GM18867 (cell line): ENCODE results near the gene PVALEF.

Experiments used
- ATAC-seq: cut with Tn5 transposase; IDR thresholded peaks from one replicate; pipeline ENCODE4 v1.9.1; 2021; ENCODE audit warnings: mild to moderate bottlenecking, moderate library complexity; ENCODE audit not compliant: unreplicated experiment

PVALEF gene

GRCh38 chr17:81165246-81166032 lies at the start of gene PVALEF:
Gene PVALEF (plus strand): TSS chr17:81165507. CDS start chr17:81181227, 15,720 bp downstream.
- no peak for ATAC-seq

GRCh38 chr17:81115749-81116464 lies 49.4 kb upstream of the PVALEF start:
- ATAC-seq = no peak

- no peak for ATAC-seq
These were observed 48.6 kb upstream of the PVALEF start for GRCh38 chr17:81116704-81117103.

GRCh38 chr17:81117672-81118198 lies 47.6 kb upstream of the PVALEF start:
- no peak for ATAC-seq

- ATAC-seq = no peak
These were observed 46.7 kb upstream of the PVALEF start for GRCh38 chr17:81118308-81119221.

GRCh38 chr17:81119223-81120148 lies 45.8 kb upstream of the PVALEF start:
- peak; percentile 47 for ATAC-seq

- no peak for ATAC-seq
These were observed 45.2 kb upstream of the PVALEF start for GRCh38 chr17:81120149-81120484.

GRCh38 chr17:81120695-81121621 lies 44.3 kb upstream of the PVALEF start:
- ATAC-seq = no peak

GRCh38 chr17:81121841-81122733 lies 43.2 kb upstream of the PVALEF start:
- ATAC-seq = no peak

GRCh38 chr17:81123052-81124048 lies 42.0 kb upstream of the PVALEF start:
- ATAC-seq = no peak

- ATAC-seq = no peak
These were observed 40.9 kb upstream of the PVALEF start for GRCh38 chr17:81124377-81124776.

- no peak for ATAC-seq
These were observed 39.7 kb upstream of the PVALEF start for GRCh38 chr17:81125573-81126081.

GRCh38 chr17:81126281-81127132 lies 38.8 kb upstream of the PVALEF start:
- no peak for ATAC-seq

- ATAC-seq = no peak
These were observed 38.2 kb upstream of the PVALEF start for GRCh38 chr17:81127133-81127455.

GRCh38 chr17:81127526-81128177 lies 37.7 kb upstream of the PVALEF start:
- no peak for ATAC-seq
